Neural crest cell (in vitro differentiated cells): ENCODE results near the gene C3orf62. TPM values are rescaled to one million over a fixed set of nuclear protein-coding genes. Genes with fewer than 3 reads are reported as not detected.

ENCODE experiments used
- DNase-seq: peaks from one replicate; pipeline ENCODE4 v3.0.0; 2021; ENCODE audit warnings: low read depth, mixed read lengths, low spot score
- H3K27ac Mint-ChIP-seq: one replicate; pipeline ENCODE4 v1.8.0; 2021; ENCODE audit warnings: mild to moderate bottlenecking, mixed read lengths; ENCODE audit not compliant: unreplicated experiment
- H3K27me3 Mint-ChIP-seq: 2 replicates; pipeline ENCODE4 v1.8.0; 2021; ENCODE audit warnings: low read depth, mild to moderate bottlenecking, mixed read lengths
- H3K36me3 Mint-ChIP-seq: 2 replicates; pipeline ENCODE4 v1.8.0; 2021; ENCODE audit warnings: low read depth, mild to moderate bottlenecking, mixed read lengths
- H3K4me1 Mint-ChIP-seq: 2 replicates; pipeline ENCODE4 v1.8.0; 2021; ENCODE audit warnings: mixed read lengths
- H3K4me3 Mint-ChIP-seq: one replicate; pipeline ENCODE4 v1.8.0; 2021; ENCODE audit warnings: mild to moderate bottlenecking, mixed read lengths
- H3K9me3 Mint-ChIP-seq: 2 replicates; pipeline ENCODE4 v1.8.0; 2021; ENCODE audit warnings: mixed read lengths
- total RNA-seq: library from RNA; stranded (reverse); gene quantifications from 2 replicates; pipeline ENCODE4 v1.2.1, GENCODE V29; 2021
- TF ChIP-seq, protein P1 (sequence below): fragments of 200-600 bp; sonication (generic); conservative IDR thresholded peaks from 2 replicates; pipeline ENCODE4 v1.5.0; 2021; ENCODE audit warnings: antibody characterized with exemption, mild to moderate bottlenecking

Gene C3orf62
- total RNA-seq, 1 donor from 2014 or later, result 9.8 TPM

DNA sequence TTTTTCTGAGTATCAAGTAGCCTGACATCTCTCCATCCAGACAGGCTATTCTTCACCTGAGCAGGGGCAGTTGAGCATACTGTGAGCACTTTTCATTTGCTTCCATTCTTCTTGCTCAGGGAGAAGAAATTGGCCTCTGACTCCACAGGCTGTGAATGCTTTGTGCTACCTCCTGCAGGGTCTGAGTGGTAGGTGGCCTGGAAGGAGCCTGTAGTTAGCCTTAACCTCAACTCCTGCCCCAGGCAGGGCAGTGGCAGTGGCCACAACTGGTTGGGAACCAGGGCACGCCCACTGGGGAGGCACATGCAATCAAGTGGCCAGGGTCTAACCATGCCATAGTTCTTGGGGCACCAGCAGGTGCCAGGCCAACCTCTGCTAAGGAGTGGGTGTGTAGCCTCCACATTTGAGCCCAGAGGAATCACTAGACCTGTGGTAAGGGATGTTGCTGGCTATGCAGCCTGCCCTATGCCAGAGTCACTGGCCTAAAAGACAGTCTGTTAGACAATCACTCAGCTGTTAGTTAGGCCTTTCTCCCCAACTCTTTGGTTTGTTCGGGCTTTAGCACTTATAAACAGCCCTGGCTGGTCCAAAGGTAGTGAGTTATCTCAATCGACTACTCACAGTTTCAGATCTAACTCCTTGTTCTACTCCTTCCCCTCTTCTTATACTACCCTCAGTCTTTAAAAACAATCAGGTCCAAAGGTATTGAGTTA is 7.4 kb downstream of the C3orf62 start:
- Mint-ChIP-seq H3K4me1 (no peaks in the 10 kb centered on the region), H3K27me3 (no peaks in the 10 kb centered on the region), H3K4me3 (no peak overlapping the region), H3K36me3 (peaks cover 3% of the 10 kb centered on the region), H3K27ac (no peak overlapping the region), H3K9me3 (no peaks in the 10 kb centered on the region)
- TF ChIP-seq, protein P1, sequence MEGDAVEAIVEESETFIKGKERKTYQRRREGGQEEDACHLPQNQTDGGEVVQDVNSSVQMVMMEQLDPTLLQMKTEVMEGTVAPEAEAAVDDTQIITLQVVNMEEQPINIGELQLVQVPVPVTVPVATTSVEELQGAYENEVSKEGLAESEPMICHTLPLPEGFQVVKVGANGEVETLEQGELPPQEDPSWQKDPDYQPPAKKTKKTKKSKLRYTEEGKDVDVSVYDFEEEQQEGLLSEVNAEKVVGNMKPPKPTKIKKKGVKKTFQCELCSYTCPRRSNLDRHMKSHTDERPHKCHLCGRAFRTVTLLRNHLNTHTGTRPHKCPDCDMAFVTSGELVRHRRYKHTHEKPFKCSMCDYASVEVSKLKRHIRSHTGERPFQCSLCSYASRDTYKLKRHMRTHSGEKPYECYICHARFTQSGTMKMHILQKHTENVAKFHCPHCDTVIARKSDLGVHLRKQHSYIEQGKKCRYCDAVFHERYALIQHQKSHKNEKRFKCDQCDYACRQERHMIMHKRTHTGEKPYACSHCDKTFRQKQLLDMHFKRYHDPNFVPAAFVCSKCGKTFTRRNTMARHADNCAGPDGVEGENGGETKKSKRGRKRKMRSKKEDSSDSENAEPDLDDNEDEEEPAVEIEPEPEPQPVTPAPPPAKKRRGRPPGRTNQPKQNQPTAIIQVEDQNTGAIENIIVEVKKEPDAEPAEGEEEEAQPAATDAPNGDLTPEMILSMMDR, result no peak
- DNase-seq, result no peak

DNA sequence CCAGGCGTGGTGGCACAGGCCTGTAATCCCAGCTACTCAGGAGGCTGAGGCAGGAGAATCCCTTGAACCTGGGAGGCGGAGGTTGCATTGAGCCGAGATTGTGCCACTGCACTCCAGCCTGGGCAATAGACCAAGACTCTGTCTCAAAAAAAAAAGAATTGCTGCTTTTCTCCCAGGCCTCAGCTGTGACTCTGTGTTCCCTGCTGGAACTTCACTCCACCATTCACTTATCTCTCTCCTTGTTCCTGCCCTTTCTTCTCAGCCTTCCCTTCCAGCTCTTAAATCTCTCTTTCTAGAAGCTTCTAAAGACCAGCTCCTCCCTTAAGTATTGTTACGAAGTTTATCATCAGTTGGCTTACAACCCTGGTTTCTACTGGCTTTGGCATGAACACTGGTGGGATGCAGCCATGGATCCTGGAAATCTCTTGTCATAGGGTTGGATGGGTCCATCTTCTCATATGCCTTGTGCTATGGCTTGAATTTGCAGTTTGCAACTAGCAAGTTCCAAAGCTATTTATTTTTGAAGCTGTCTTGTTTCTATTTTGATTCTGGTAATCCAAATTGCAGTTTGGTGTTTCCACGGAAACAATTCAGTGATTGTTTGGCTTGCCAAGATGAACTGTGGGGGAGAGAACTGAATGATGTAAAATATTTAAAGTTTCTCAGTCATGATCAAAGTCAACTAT is 10.5 kb downstream of the C3orf62 start:
- Mint-ChIP-seq H3K27ac (no peak overlapping the region), H3K36me3 (peaks cover 3% of the 10 kb centered on the region), H3K27me3 (no peaks in the 10 kb centered on the region), H3K4me1 (no peaks in the 10 kb centered on the region), H3K4me3 (no peak overlapping the region), H3K9me3 (no peaks in the 10 kb centered on the region)
- DNase-seq, result no peak
- TF ChIP-seq, protein P1, result no peak

DNA sequence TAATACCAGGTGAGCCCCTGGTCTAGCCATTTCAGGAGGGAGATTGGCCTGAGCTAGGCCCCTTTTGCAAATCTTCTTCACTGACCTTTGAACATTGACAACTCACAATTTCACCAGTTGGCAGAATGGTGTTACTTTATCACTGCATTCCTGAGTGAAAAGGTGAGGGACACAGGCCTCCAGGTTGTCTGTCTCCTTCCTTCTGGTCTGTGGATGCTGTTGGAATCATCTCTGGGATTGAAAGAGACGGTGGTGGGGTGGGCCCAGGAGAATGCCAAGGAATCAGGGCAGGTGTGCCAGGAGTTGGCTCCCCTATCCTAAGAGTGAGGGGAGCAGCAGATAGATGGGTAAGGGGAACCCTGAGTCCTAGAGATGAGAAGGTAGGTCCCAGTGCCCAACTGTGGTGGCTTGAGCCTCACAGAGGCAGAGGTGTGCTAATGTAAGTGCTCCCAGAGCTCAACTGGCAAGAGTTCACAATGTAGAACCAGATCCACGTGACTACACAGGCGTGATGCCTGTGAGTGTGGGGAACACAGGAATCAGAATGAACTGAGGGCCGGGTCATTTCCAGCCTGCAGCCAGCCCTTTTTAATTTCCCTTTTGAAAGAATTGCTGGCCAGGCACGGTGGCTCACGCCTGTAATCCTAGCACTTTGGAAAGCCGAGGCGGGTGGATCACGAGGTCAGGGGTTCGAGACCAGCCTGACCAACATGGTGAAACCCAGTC is 11.2 kb downstream of the C3orf62 start:
- TF ChIP-seq, protein P1, result no peak
- H3K27me3 Mint-ChIP-seq, result no peaks in the 10 kb centered on the region
- peaks cover 4% of the 10 kb centered on the region for H3K4me1 Mint-ChIP-seq
- H3K9me3 Mint-ChIP-seq, result no peaks in the 10 kb centered on the region
- no peak for DNase-seq
- H3K27ac Mint-ChIP-seq, result no peak overlapping the region
- no peak overlapping the region for H3K4me3 Mint-ChIP-seq
- peaks cover 3% of the 10 kb centered on the region for H3K36me3 Mint-ChIP-seq

DNA sequence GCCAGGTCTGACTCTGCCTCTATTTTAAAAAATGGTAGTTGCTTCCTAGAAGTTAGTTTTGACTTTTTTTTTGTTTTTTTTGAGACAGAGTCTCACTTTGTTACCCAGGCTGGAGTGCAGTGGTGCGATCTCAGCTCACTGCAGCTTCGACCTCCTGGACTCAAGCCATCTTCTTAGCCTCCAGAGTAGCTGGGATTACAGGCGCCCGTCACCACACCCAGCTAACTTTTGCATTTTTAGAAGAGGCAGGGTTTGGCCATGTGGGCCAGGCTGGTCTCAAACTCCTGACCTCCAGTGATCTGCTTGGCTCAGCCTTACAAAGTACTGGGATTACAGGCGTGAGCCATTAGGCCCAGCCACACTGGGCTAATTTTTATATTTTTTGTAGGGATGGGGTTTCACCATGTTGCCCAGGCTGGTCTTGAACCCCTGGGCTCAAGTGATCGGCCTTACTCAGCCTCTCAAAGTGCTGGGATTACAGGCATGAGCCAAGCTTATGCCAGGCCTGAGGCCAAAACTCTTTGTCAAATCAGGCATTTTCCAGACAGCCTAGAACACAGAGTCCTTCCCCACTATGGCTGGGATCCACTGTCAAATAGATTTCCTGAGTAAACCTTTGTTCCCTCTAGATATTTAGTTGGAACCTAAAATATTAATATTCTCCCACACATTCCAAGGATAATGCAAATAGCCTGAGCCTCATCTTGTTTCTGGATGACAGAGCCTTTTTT is 13.7 kb downstream of the C3orf62 start:
- H3K36me3 Mint-ChIP-seq, result no peaks in the 10 kb centered on the region
- TF ChIP-seq, protein P1, result no peak
- DNase-seq, result no peak
- no peaks in the 10 kb centered on the region for H3K9me3 Mint-ChIP-seq
- H3K27ac Mint-ChIP-seq, result no peak overlapping the region
- peaks cover 8% of the 10 kb centered on the region for H3K4me1 Mint-ChIP-seq
- H3K4me3 Mint-ChIP-seq, result no peak overlapping the region
- no peaks in the 10 kb centered on the region for H3K27me3 Mint-ChIP-seq

DNA sequence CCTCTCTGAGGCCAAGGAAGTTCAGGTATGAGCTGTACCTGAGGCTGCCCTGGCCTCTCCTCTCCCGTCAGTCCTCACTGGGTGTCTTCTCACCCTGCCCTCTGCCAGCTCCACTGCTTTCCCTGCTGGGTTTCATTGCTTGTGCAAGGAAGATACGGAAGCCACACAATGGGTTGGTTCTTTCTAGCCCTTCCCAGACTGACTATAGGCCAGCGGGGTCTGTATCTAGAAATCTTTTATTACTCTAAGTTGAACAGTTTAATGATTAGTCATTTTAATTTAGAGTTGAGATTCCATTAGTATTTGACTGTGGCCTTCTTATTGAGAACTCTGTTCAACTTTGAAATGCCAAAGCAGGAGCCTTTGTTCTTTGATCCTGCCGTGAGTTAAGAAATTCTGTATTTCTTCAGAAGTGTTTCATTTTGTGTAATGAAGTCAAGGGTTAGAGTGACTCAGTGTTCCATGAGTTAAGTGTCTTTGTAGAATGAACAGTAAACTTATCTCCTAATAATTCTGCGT is 16.2 kb downstream of the C3orf62 start:
- no peaks in the 10 kb centered on the region for H3K9me3 Mint-ChIP-seq
- H3K27me3 Mint-ChIP-seq, result no peaks in the 10 kb centered on the region
- H3K4me3 Mint-ChIP-seq, result no peak overlapping the region
- peak overlapping the region; percentile 46 for H3K27ac Mint-ChIP-seq
- peaks cover 8% of the 10 kb centered on the region for H3K4me1 Mint-ChIP-seq
- H3K36me3 Mint-ChIP-seq, result no peaks in the 10 kb centered on the region
- TF ChIP-seq, protein P1, result no peak
- DNase-seq, result no peak
